WERI-Rb-1 (cell line): Measurements from ENCODE around the gene DAP.
A peak's percentile ranks its signal among the peaks of the same experiment; 100 is the strongest.

Source experiments
- DNase-seq: peaks from one replicate; pipeline ENCODE4 v3.0.0-alpha.2; 2020
- H3K27ac ChIP-seq: fragments of 250-450 bp; sonication (Bioruptor Pico); 2 replicates; pipeline ENCODE4 v1.5.1; 2020; ENCODE audit warnings: mild to moderate bottlenecking, moderate library complexity
- H3K27me3 ChIP-seq: fragments of 250-450 bp; sonication (Bioruptor Pico); 2 replicates; pipeline ENCODE4 v1.5.1; 2021; ENCODE audit warnings: mild to moderate bottlenecking, low read depth, moderate library complexity; ENCODE audit not compliant: insufficient read depth, severe bottlenecking
- H3K36me3 ChIP-seq: fragments of 250-450 bp; sonication (Bioruptor Pico); 2 replicates; pipeline ENCODE4 v1.5.1; 2020; ENCODE audit warnings: mild to moderate bottlenecking, moderate library complexity
- H3K4me3 ChIP-seq: 2 replicates; pipeline ENCODE4 v1.5.1; 2011; ENCODE audit warnings: low read depth, mild to moderate bottlenecking, control low read depth, low read length
- H3K9me3 ChIP-seq: fragments of 250-450 bp; sonication (Bioruptor Pico); 2 replicates; pipeline ENCODE4 v1.5.1; 2021; ENCODE audit warnings: mild to moderate bottlenecking, moderate library complexity; ENCODE audit not compliant: severe bottlenecking
- TF ChIP-seq, protein P1 (sequence below): IDR thresholded peaks from 2 replicates; pipeline ENCODE4 v1.5.1; 2011; ENCODE audit warnings: low read depth, mild to moderate bottlenecking, control low read depth, inconsistent platforms, low read length

DAP gene

DNA sequence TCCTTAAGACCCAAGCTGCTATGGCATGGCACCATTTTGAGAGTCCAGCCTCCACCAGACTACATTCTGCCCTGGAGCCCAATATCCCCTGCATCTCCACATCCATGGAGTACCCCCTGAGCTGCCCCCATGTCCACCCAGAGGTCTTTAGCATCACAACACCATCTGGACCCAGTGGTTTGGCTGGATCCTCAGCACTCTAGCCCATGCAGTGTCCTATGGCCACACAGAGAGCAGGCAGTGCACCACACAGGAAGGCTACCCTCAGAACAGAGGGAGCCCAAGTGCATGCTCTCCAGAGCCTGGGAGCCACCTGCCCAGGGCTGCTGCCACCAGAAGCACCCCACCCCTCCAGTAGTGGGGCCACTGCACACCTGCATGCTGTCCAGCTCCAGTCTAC, 18.6 kb upstream of the DAP start:
- TF ChIP-seq, protein P1, sequence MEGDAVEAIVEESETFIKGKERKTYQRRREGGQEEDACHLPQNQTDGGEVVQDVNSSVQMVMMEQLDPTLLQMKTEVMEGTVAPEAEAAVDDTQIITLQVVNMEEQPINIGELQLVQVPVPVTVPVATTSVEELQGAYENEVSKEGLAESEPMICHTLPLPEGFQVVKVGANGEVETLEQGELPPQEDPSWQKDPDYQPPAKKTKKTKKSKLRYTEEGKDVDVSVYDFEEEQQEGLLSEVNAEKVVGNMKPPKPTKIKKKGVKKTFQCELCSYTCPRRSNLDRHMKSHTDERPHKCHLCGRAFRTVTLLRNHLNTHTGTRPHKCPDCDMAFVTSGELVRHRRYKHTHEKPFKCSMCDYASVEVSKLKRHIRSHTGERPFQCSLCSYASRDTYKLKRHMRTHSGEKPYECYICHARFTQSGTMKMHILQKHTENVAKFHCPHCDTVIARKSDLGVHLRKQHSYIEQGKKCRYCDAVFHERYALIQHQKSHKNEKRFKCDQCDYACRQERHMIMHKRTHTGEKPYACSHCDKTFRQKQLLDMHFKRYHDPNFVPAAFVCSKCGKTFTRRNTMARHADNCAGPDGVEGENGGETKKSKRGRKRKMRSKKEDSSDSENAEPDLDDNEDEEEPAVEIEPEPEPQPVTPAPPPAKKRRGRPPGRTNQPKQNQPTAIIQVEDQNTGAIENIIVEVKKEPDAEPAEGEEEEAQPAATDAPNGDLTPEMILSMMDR: no peak
- Histone ChIP-seq H3K9me3 (peaks cover 11% of the 10 kb centered on the region), H3K27me3 (no peaks in the 10 kb centered on the region), H3K27ac (no peak overlapping the region), H3K36me3 (no peaks in the 10 kb centered on the region), H3K4me3 (no peak overlapping the region)
- DNase-seq: no peak

DNA sequence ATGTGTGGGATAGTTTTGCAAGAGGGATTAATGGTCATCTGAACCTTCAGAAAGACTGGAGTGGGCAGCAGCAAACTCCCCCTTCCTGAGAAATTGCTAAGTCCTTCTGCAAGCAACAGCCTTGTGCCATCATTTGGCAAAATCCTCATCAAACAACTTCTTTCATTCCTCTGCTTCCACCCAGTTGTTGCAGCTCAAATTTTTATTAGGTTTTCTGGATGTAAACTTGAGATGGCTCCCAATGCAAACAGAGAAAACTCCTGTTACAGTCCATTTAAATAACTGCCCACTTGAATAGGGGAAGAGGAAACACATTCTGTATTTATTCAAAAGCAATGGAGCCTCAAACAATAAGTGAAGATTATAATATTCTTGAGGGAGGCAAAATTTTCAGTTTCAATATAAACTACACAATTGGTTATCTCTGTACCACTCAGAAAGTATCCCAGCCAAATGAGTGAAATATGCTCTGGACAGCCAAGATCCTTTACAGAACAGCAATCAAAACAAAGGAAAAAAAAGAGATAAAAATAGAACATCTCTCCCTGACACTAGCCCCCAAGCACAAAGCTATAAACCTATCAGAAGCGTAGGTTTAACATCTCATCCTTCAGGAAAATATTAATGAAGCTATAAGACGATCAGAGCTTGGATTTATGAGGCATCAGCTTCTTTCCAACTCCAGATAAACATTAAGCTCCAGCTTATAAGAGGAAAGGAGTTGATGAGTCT, 17.3 kb upstream of the DAP start:
- TF ChIP-seq, protein P1: no peak
- Histone ChIP-seq H3K36me3 (no peaks in the 10 kb centered on the region), H3K27ac (peak overlapping the region; percentile 36; the same call in 1 of the 2 replicates), H3K27me3 (no peaks in the 10 kb centered on the region), H3K4me3 (no peak overlapping the region), H3K9me3 (peaks cover 11% of the 10 kb centered on the region)
- DNase-seq: no peak

DNA sequence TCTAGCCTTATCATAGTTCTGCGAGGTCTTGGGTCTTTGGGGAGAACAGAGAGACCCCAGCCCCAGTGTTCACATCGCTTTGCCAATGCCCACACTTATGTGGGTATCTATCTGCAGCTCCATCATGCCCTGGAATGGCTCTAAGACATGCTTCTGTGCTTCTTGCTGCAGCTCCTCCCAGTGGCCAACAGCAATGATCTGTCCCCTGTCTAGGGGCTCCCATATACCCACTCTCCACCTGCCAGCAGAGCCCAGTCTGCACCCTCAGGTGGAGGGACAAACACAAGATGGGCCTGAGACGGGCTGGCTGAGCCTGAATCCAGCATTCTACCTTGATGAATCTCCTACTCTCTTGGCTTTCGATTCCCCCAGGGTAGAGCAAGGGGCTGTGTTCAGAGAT, 14.6 kb upstream of the DAP start:
- Histone ChIP-seq H3K27me3 (no peaks in the 10 kb centered on the region), H3K27ac (no peak overlapping the region), H3K36me3 (no peaks in the 10 kb centered on the region), H3K9me3 (peaks cover 11% of the 10 kb centered on the region), H3K4me3 (no peak overlapping the region)
- DNase-seq: no peak
- TF ChIP-seq, protein P1: peak; percentile 52

DNA sequence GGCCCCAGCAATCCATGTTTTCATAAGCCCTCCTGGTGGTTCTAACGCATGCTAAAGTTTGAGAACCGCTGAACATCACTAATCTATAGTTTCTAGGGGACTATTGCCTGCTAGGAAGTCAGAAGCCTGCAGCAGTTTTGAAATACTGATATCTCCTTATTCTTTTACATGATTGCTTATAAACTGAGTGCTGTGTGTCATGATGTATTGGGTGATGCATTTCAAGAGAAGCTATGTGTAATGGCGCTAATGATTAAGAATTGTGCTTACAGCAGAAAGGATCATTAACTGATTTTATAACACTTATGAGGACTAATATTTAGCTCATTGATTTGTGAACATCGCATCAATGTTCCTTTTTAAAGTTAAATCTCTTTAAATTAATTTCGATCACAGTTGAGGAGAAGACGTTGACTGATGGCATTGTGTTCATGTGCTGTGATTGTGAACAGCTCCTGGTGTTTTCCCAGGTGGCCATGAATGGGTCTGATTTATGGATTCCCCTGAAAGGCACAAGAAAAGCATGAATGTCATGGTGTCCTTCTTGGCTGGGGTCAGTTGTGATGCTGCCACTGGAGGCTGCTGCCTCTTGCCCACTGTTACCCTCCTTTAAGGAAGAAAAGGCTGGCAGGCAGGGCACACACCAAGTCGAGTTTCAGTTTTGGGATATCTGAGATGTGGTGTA, 12.0 kb upstream of the DAP start:
- Histone ChIP-seq H3K36me3 (no peaks in the 10 kb centered on the region), H3K4me3 (no peak overlapping the region), H3K9me3 (no peaks in the 10 kb centered on the region), H3K27me3 (no peaks in the 10 kb centered on the region), H3K27ac (no peak overlapping the region)
- DNase-seq: no peak
- TF ChIP-seq, protein P1: no peak

DNA sequence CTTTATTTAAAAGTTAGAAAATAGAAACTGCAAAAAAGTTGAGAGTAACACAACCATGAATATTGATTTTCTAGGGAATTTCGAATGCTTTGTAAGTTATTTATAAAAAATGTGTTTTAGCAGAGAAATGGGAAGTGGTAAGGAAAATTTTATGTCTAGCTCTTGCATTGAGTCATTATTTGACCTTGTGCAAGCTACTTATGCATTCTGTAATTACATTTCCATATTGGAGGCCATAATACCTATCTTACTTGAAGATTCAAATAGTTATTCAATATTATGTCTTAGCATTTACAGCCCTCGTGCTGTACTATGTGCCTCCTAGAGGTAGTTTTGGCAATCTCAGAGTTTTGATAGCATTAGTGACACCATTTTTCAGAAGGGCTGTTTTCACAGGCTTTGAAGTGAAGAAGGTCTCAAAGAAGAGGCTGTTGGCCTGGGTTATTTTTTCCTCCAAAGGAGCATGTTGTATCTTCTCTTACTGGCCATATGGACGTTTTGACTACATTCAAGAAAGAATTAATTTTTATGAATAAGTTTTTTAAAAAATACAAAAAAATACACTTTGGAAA, 7.4 kb upstream of the DAP start:
- TF ChIP-seq, protein P1: no peak
- no peak for DNase-seq
- H3K9me3 ChIP-seq: no peaks in the 10 kb centered on the region
- H3K4me3 ChIP-seq: no peak overlapping the region
- H3K36me3 ChIP-seq: no peaks in the 10 kb centered on the region
- H3K27ac ChIP-seq: no peak overlapping the region
- H3K27me3 ChIP-seq: no peaks in the 10 kb centered on the region
